ENCODE results near the gene CIART. TPM values are rescaled to one million over a fixed set of nuclear protein-coding genes. Genes with fewer than 3 reads are reported as not detected.
A peak's percentile ranks its signal among the peaks of the same experiment; 100 is the strongest.

Gene CIART
- total and polyA plus RNA-seq, 10 of the 15 experiments (the other 5 are each of a cell fraction or from before 2014, with no cell fraction given), result 0.44 to 1.4 (median 0.67) TPM

DNA sequence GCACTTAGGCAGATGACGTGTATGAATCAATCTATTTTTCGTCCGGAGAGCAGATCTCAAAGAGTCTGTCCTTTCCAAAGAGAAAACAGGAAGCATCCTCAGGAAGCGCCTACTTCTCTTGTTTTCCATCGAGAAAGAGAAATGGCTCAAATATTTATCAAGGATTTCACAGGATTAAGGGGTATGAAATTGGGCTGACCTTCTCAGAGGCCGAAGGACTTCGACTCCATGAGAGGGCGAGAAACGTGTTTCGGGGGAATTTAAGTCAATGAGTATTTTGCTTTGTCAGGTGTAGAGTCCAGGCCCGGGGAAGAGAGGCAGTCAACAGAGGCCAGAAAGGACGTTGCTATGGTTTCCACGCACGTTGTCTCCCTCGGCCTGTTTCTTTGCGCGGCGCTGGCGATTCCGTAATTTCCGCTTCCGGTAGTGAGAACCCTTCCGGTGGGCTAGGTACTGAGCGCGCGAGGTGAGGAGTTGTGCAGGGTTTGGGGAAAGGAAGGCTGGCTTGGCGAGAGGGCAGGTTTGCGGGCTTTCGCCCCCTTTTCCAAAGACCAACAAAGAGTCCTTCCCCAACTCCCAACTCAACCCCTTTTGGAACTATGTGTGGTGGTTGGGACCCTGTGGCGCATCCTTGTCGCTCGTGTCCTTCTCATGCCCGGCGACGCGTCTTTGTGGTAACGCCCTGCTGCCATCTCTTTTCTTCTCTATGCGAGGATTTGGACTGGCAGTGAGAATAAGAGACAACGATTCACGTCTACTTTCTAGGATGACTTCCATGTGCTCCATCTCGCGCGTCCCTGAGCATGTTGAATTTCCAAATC is 11.3 kb downstream of the CIART start, which contains the start of gene MRPS21 (continued):
- TF ChIP-seq, protein P1, sequence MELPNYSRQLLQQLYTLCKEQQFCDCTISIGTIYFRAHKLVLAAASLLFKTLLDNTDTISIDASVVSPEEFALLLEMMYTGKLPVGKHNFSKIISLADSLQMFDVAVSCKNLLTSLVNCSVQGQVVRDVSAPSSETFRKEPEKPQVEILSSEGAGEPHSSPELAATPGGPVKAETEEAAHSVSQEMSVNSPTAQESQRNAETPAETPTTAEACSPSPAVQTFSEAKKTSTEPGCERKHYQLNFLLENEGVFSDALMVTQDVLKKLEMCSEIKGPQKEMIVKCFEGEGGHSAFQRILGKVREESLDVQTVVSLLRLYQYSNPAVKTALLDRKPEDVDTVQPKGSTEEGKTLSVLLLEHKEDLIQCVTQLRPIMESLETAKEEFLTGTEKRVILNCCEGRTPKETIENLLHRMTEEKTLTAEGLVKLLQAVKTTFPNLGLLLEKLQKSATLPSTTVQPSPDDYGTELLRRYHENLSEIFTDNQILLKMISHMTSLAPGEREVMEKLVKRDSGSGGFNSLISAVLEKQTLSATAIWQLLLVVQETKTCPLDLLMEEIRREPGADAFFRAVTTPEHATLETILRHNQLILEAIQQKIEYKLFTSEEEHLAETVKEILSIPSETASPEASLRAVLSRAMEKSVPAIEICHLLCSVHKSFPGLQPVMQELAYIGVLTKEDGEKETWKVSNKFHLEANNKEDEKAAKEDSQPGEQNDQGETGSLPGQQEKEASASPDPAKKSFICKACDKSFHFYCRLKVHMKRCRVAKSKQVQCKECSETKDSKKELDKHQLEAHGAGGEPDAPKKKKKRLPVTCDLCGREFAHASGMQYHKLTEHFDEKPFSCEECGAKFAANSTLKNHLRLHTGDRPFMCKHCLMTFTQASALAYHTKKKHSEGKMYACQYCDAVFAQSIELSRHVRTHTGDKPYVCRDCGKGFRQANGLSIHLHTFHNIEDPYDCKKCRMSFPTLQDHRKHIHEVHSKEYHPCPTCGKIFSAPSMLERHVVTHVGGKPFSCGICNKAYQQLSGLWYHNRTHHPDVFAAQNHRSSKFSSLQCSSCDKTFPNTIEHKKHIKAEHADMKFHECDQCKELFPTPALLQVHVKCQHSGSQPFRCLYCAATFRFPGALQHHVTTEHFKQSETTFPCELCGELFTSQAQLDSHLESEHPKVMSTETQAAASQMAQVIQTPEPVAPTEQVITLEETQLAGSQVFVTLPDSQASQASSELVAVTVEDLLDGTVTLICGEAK (IDR thresholded peaks at IDR 0.05; ENCODE audit: borderline replicate concordance), result peak; percentile 96
- TF ChIP-seq E4F1 (IDR thresholded peaks at IDR 0.05; ENCODE audit: borderline replicate concordance, partially characterized antibody) (no peak), MEF2A (IDR thresholded peaks at IDR 0.05; ENCODE audit: insufficient read depth, low read depth, low read length) (no peak), PKNOX1 (IDR thresholded peaks at IDR 0.05) (peak; percentile 33; the same call in 1 of the 2 replicates), BCL3 (IDR thresholded peaks at IDR 0.05; ENCODE audit: borderline replicate concordance, insufficient read depth, low read depth, low read length, poor library complexity, severe bottlenecking) (no peak), YBX1 (IDR thresholded peaks at IDR 0.05) (no peak), PAX5 (IDR thresholded peaks at IDR 0.05; ENCODE audit: borderline replicate concordance, low read depth, low read length) (no peak), RB1 (IDR thresholded peaks at IDR 0.05; ENCODE audit: borderline replicate concordance) (0 out of 2 replicates have a peak, but pooled peaks have one; percentile 35), TCF12 (IDR thresholded peaks at IDR 0.05; ENCODE audit: low read depth, low read length) (no peak), TARDBP (IDR thresholded peaks at IDR 0.05; ENCODE audit: borderline replicate concordance) (peak; percentile 29; the same call in 1 of the 2 replicates), STAT1 (conservative IDR thresholded peaks at IDR 0.05) (no peak), STAT3 (IDR thresholded peaks at IDR 0.05; ENCODE audit: low read depth, low read length) (no peak)
- TF ChIP-seq, protein P2, sequence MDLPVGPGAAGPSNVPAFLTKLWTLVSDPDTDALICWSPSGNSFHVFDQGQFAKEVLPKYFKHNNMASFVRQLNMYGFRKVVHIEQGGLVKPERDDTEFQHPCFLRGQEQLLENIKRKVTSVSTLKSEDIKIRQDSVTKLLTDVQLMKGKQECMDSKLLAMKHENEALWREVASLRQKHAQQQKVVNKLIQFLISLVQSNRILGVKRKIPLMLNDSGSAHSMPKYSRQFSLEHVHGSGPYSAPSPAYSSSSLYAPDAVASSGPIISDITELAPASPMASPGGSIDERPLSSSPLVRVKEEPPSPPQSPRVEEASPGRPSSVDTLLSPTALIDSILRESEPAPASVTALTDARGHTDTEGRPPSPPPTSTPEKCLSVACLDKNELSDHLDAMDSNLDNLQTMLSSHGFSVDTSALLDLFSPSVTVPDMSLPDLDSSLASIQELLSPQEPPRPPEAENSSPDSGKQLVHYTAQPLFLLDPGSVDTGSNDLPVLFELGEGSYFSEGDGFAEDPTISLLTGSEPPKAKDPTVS (IDR thresholded peaks at IDR 0.05; ENCODE audit: low read depth, low read length), result no peak
- TF ChIP-seq, protein P3, sequence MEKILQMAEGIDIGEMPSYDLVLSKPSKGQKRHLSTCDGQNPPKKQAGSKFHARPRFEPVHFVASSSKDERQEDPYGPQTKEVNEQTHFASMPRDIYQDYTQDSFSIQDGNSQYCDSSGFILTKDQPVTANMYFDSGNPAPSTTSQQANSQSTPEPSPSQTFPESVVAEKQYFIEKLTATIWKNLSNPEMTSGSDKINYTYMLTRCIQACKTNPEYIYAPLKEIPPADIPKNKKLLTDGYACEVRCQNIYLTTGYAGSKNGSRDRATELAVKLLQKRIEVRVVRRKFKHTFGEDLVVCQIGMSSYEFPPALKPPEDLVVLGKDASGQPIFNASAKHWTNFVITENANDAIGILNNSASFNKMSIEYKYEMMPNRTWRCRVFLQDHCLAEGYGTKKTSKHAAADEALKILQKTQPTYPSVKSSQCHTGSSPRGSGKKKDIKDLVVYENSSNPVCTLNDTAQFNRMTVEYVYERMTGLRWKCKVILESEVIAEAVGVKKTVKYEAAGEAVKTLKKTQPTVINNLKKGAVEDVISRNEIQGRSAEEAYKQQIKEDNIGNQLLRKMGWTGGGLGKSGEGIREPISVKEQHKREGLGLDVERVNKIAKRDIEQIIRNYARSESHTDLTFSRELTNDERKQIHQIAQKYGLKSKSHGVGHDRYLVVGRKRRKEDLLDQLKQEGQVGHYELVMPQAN (conservative IDR thresholded peaks at IDR 0.05), result peak; percentile 80
